Measurements from ENCODE around the gene DUSP6. TPM values are rescaled to one million over a fixed set of nuclear protein-coding genes. Genes with fewer than 3 reads are reported as not detected.

Gene DUSP6
- total and polyA plus RNA-seq, 4 donors: 24.1 to 37.0 (median 35.3) TPM

GRCh38 chr12:89309440-89309802 is 42.9 kb downstream of the DUSP6 start:
- Histone ChIP-seq H3K9me3 (ENCODE audit: control insufficient read depth in 4 of 4, low read length in 3 of 4) (no peaks in the 10 kb centered on the region), H3K27me3 (ENCODE audit: control insufficient read depth in 4 of 4, insufficient read depth in 4 of 4, low read length in 3 of 4) (no peaks in the 10 kb centered on the region), H3K4me1 (ENCODE audit: control insufficient read depth in 4 of 4, insufficient read depth in 4 of 4, low read length in 3 of 4) (peaks cover 0 to 16% (median 9%) of the 10 kb centered on the region in 4 donors), H3K36me3 (ENCODE audit: control insufficient read depth in 4 of 4, insufficient read depth in 3 of 4, low read depth in 1 of 4, low read length in 3 of 4) (no peaks in the 10 kb centered on the region), H3K27ac (ENCODE audit: low read depth in 1 of 2, low read length in 2 of 2) (no peak overlapping the region), H3K4me3 (ENCODE audit: low read depth in 1 of 3, low read length in 3 of 3) (no peak overlapping the region), H3K9ac (ENCODE audit: low read depth in 1 of 2, low read length in 2 of 2) (no peak overlapping the region)
- DNase-seq (ENCODE audit: low spot score): no peak
- TF ChIP-seq FOXA2 (IDR thresholded peaks at IDR 0.05) (no peak), REST (IDR thresholded peaks at IDR 0.05) (no peak), YY1 (IDR thresholded peaks at IDR 0.05) (no peak), HNF4G (IDR thresholded peaks at IDR 0.05) (no peak), TAF1 (conservative IDR thresholded peaks at IDR 0.05) (no peak), GABPA (IDR thresholded peaks at IDR 0.05 in 1 of 2, conservative IDR thresholded peaks at IDR 0.05 in 1 of 2) (no peak), NR2F2 (IDR thresholded peaks at IDR 0.05) (no peak), RXRA (IDR thresholded peaks at IDR 0.05) (no peak), MAX (IDR thresholded peaks at IDR 0.05) (no peak), ATF3 (IDR thresholded peaks at IDR 0.05) (no peak), EGR1 (IDR thresholded peaks at IDR 0.05; ENCODE audit: low read depth in 2 of 2) (no peak)
- TF ChIP-seq, protein P1, sequence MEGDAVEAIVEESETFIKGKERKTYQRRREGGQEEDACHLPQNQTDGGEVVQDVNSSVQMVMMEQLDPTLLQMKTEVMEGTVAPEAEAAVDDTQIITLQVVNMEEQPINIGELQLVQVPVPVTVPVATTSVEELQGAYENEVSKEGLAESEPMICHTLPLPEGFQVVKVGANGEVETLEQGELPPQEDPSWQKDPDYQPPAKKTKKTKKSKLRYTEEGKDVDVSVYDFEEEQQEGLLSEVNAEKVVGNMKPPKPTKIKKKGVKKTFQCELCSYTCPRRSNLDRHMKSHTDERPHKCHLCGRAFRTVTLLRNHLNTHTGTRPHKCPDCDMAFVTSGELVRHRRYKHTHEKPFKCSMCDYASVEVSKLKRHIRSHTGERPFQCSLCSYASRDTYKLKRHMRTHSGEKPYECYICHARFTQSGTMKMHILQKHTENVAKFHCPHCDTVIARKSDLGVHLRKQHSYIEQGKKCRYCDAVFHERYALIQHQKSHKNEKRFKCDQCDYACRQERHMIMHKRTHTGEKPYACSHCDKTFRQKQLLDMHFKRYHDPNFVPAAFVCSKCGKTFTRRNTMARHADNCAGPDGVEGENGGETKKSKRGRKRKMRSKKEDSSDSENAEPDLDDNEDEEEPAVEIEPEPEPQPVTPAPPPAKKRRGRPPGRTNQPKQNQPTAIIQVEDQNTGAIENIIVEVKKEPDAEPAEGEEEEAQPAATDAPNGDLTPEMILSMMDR (IDR thresholded peaks at IDR 0.05; ENCODE audit: low read depth, low read length, missing input control): no peak
- TF ChIP-seq, protein P2, sequence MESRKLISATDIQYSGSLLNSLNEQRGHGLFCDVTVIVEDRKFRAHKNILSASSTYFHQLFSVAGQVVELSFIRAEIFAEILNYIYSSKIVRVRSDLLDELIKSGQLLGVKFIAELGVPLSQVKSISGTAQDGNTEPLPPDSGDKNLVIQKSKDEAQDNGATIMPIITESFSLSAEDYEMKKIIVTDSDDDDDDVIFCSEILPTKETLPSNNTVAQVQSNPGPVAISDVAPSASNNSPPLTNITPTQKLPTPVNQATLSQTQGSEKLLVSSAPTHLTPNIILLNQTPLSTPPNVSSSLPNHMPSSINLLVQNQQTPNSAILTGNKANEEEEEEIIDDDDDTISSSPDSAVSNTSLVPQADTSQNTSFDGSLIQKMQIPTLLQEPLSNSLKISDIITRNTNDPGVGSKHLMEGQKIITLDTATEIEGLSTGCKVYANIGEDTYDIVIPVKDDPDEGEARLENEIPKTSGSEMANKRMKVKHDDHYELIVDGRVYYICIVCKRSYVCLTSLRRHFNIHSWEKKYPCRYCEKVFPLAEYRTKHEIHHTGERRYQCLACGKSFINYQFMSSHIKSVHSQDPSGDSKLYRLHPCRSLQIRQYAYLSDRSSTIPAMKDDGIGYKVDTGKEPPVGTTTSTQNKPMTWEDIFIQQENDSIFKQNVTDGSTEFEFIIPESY (IDR thresholded peaks at IDR 0.05): no peak
- WGBS: 86% methylated on average over 3 of the region's 3 CpGs

DNA sequence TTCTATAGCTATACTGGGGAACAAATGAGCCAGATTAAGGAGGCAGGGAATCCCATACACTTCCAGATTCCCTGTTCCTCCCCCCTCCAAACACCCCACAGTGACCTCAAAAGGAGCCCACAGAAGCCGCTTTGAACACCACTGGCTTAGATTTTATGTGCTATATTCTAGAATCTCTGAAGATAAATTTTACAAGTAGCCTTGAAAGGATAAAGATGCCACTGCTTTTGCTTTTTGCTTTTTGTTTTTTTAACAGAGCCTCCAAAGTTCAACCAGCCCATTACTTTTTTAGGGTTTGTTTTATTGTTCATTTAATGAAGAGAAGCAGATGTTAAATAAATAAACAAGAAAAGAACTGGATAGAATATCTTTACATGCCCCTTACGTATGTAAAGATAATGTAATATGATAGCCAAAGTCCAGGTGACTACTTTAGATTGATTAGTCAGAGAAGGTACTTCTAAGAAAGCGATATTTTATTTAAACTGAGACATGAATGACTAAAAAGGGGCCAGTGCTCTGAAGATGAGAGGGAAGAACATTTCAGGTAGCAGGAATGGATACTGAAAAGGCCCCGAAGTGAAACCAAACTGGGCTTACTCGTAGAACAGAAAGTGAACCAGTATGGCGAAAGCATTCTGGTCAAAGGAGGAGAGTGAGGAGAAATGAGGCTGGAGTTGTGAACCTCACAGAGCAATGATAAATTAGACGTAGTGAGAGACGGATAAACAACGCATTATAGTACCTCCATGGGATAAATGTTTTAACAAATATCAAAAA is 44.6 kb downstream of the DUSP6 start:
- Histone ChIP-seq H3K4me1 (ENCODE audit: control insufficient read depth in 4 of 4, insufficient read depth in 4 of 4, low read length in 3 of 4) (peaks cover 0 to 16% (median 9%) of the 10 kb centered on the region in 4 donors), H3K9me3 (ENCODE audit: control insufficient read depth in 4 of 4, low read length in 3 of 4) (no peaks in the 10 kb centered on the region), H3K36me3 (ENCODE audit: control insufficient read depth in 4 of 4, insufficient read depth in 3 of 4, low read depth in 1 of 4, low read length in 3 of 4) (no peaks in the 10 kb centered on the region), H3K27me3 (ENCODE audit: control insufficient read depth in 4 of 4, insufficient read depth in 4 of 4, low read length in 3 of 4) (no peaks in the 10 kb centered on the region), H3K27ac (ENCODE audit: low read depth in 1 of 2, low read length in 2 of 2) (no peak overlapping the region), H3K4me3 (ENCODE audit: low read depth in 1 of 3, low read length in 3 of 3) (no peak overlapping the region), H3K9ac (ENCODE audit: low read depth in 1 of 2, low read length in 2 of 2) (peak overlapping the region in 1 of 2 donors; percentile 39)
- no peak for DNase-seq (ENCODE audit: low spot score)
- TF ChIP-seq EGR1 (IDR thresholded peaks at IDR 0.05; ENCODE audit: low read depth in 2 of 2) (no peak), JUND (IDR thresholded peaks at IDR 0.05) (no peak), MAX (IDR thresholded peaks at IDR 0.05) (no peak), NR2F2 (IDR thresholded peaks at IDR 0.05) (no peak), YY1 (IDR thresholded peaks at IDR 0.05) (no peak), RAD21 (IDR thresholded peaks at IDR 0.05) (no peak), SP1 (IDR thresholded peaks at IDR 0.05) (no peak), FOXA1 (IDR thresholded peaks at IDR 0.05) (no peak)
- 87% methylated on average over 9 of the region's 9 CpGs for WGBS

Data from liver (tissue), 9 donors.